ENCODE measurements around the gene IFI27L1. TPM values are rescaled to one million over a fixed set of nuclear protein-coding genes. Genes with fewer than 3 reads are reported as not detected.

IFI27L1 gene
- total and polyA plus RNA-seq, 2 of the 13 experiments (the other 11 are each of a cell fraction or from before 2014, with no cell fraction given) = 11.9 to 19.0 TPM

DNA sequence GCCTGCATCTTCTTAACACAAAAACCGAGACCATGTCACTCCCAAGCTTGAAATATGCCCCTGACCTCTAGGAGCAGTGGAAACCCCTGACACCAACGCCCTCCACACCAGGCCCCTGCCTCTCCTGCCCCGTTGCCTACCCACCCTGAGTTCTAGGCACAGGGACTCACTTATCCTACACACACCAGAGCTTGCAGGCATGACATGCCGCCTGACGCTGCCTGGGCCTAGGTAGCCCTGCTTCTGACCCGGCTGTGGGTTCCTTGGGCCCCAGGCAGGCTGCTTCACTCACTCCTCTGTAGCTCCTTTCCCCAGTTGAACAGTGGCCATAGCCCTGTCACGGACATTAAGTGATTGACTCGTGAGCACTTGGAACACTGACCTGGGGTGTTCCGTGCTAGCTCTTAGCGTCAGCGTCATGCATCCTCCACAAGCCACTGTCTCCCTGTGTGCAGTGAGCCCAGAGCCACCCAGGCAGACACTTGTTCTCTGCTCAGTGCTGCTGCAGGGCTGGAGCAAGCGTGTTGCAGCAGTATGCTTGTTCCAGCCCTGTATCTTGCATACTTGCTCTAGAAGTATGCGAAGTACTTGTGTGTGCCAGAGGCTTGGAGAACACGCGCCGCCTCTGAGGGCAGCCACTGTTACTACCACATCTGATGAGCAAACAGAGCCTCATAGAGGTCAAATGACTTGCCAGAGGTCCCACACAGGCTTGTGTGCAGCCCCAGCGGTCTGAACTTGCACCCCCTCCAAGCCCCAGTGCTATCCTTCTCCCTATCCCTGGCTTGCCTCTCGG lies 39.4 kb upstream of the IFI27L1 start (continued):
- TF ChIP-seq, protein P1, sequence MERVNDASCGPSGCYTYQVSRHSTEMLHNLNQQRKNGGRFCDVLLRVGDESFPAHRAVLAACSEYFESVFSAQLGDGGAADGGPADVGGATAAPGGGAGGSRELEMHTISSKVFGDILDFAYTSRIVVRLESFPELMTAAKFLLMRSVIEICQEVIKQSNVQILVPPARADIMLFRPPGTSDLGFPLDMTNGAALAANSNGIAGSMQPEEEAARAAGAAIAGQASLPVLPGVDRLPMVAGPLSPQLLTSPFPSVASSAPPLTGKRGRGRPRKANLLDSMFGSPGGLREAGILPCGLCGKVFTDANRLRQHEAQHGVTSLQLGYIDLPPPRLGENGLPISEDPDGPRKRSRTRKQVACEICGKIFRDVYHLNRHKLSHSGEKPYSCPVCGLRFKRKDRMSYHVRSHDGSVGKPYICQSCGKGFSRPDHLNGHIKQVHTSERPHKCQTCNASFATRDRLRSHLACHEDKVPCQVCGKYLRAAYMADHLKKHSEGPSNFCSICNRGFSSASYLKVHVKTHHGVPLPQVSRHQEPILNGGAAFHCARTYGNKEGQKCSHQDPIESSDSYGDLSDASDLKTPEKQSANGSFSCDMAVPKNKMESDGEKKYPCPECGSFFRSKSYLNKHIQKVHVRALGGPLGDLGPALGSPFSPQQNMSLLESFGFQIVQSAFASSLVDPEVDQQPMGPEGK (CRISPR knock-in tag; IDR thresholded peaks at IDR 0.05) = 0 out of 2 replicates have a peak, but pooled peaks have one; percentile 38
- no peak for TF ChIP-seq CHCHD3 (CRISPR knock-in tag; IDR thresholded peaks at IDR 0.05)
- no peak for TF ChIP-seq SOX6 (IDR thresholded peaks at IDR 0.05)
- 0 out of 2 replicates have a peak, but pooled peaks have one; percentile 11 for TF ChIP-seq SOX6 (CRISPR knock-in tag; IDR thresholded peaks at IDR 0.05)
- no peak for TF ChIP-seq MAZ (IDR thresholded peaks at IDR 0.05; ENCODE audit: borderline replicate concordance, low read depth, low read length)
- TF ChIP-seq MAZ (CRISPR knock-in tag; IDR thresholded peaks at IDR 0.05; ENCODE audit: low read depth) = no peak
- TF ChIP-seq, protein P2, sequence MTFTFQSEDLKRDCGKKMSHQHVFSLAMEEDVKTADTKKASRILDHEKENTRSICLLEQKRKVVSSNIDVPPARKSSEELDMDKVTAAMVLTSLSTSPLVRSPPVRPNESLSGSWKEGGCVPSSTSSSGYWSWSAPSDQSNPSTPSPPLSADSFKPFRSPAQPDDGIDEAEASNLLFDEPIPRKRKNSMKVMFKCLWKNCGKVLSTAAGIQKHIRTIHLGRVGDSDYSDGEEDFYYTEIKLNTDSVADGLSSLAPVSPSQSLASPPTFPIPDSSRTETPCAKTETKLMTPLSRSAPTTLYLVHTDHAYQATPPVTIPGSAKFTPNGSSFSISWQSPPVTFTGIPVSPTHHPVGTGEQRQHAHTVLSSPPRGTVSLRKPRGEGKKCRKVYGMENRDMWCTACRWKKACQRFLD (CRISPR knock-in tag; IDR thresholded peaks at IDR 0.05; ENCODE audit: borderline replicate concordance) = no peak
- TF ChIP-seq, protein P3, sequence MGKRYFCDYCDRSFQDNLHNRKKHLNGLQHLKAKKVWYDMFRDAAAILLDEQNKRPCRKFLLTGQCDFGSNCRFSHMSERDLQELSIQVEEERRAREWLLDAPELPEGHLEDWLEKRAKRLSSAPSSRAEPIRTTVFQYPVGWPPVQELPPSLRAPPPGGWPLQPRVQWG (CRISPR knock-in tag; IDR thresholded peaks at IDR 0.05; ENCODE audit: borderline replicate concordance, low read depth) = no peak
- TF ChIP-seq MED1 (CRISPR knock-in tag; IDR thresholded peaks at IDR 0.05) = no peak
- TF ChIP-seq ZSCAN29 (CRISPR knock-in tag; conservative IDR thresholded peaks at IDR 0.05) = 0 out of 2 replicates have a peak, but pooled peaks have one; percentile 31
- TF ChIP-seq ZNF441 (CRISPR knock-in tag; IDR thresholded peaks at IDR 0.05; ENCODE audit: borderline replicate concordance) = peak; percentile 63; the same call in 1 of the 2 replicates
- TF ChIP-seq, protein P4, sequence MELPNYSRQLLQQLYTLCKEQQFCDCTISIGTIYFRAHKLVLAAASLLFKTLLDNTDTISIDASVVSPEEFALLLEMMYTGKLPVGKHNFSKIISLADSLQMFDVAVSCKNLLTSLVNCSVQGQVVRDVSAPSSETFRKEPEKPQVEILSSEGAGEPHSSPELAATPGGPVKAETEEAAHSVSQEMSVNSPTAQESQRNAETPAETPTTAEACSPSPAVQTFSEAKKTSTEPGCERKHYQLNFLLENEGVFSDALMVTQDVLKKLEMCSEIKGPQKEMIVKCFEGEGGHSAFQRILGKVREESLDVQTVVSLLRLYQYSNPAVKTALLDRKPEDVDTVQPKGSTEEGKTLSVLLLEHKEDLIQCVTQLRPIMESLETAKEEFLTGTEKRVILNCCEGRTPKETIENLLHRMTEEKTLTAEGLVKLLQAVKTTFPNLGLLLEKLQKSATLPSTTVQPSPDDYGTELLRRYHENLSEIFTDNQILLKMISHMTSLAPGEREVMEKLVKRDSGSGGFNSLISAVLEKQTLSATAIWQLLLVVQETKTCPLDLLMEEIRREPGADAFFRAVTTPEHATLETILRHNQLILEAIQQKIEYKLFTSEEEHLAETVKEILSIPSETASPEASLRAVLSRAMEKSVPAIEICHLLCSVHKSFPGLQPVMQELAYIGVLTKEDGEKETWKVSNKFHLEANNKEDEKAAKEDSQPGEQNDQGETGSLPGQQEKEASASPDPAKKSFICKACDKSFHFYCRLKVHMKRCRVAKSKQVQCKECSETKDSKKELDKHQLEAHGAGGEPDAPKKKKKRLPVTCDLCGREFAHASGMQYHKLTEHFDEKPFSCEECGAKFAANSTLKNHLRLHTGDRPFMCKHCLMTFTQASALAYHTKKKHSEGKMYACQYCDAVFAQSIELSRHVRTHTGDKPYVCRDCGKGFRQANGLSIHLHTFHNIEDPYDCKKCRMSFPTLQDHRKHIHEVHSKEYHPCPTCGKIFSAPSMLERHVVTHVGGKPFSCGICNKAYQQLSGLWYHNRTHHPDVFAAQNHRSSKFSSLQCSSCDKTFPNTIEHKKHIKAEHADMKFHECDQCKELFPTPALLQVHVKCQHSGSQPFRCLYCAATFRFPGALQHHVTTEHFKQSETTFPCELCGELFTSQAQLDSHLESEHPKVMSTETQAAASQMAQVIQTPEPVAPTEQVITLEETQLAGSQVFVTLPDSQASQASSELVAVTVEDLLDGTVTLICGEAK (IDR thresholded peaks at IDR 0.05) = no peak
- TF ChIP-seq, protein P4 (CRISPR knock-in tag; IDR thresholded peaks at IDR 0.05) = no peak
